Fibroblast of peridontal ligament (primary cell): ENCODE results near the gene SLC6A16.
"Not testable (repeated sequence)": the region's sequence is repeated elsewhere in the genome, so short reads cannot be mapped to it uniquely, and the experiment has no call there.

Experiments
- DNase-seq: peaks from one replicate; pipeline ENCODE4 v3.0.0-alpha.2; 2010; ENCODE audit errors: extremely low read depth

Gene SLC6A16

GRCh38 chr19:49344505-49345423 lies 19.8 kb upstream of the SLC6A16 start:
- DNase-seq = no peak

GRCh38 chr19:49343123-49343522 lies 18.1 kb upstream of the SLC6A16 start:
- DNase-seq = no peak

DNA sequence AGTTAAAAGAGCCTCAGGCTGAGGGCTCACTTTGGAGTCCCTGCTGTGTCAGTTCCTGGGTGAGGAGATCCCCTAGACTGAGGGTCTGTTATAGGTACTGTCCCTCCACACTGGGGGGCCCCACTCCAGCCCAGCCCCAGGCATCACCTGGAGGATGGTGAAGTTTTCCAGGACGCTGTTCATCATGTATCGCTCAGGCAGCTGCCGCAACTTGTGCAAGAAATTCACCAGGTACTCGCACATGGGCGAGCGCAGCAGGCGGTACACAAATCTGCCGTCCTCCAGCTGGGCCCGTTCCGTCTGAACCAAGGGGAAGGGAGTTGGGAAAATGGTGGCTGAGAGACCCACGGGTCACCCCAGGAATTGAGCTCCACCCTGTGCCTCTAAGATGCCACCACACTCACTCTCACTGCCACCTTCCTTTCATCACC lies 17.3 kb upstream of the SLC6A16 start:
- no peak for DNase-seq

DNA sequence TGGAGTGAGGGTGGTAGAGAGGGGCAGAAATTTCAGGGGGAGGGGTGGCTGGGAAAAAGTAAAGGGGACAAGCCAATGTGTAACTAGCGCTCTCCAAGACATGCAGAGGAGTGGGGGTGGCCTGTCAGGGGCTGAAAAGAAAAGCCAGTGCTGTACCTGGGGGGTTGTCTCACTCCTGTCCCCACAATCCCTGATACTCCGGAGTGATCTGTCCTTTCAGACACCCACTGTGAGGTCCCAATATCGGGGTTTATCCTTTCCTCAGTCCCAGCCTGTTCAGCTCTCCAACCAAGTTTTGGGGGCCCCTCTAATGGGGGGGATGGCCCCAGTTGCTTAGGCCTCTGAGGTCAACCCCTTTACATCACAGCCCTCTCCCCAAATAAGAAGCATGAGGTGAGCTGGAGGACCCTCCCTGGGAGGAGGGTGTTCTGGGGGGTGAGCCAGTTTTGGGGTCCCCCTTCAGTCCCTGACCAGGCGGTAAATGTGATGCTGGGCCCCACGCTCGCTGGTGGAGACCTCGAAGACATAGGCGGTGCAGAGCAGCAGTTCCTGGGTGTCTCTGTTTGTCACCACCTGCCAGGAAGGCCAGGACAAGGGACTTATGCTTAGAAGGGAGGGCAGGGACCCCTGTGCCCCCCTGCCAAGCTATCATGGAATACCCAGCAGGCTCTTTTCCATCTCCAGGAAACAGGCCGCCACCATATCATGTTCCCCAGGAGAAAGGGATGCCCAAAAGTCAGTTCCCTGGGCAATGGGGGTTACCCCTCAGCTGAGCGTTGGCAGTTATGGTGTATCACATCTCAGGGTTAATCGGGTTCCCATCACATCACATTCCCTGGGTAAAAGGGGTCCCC lies 16.1 kb upstream of the SLC6A16 start:
- no peak for DNase-seq

- no peak for DNase-seq
These were observed 15.3 kb upstream of the SLC6A16 start for GRCh38 chr19:49340069-49340864.

GRCh38 chr19:49339301-49340068 lies 14.5 kb upstream of the SLC6A16 start:
- peak; percentile 71 for DNase-seq

DNA sequence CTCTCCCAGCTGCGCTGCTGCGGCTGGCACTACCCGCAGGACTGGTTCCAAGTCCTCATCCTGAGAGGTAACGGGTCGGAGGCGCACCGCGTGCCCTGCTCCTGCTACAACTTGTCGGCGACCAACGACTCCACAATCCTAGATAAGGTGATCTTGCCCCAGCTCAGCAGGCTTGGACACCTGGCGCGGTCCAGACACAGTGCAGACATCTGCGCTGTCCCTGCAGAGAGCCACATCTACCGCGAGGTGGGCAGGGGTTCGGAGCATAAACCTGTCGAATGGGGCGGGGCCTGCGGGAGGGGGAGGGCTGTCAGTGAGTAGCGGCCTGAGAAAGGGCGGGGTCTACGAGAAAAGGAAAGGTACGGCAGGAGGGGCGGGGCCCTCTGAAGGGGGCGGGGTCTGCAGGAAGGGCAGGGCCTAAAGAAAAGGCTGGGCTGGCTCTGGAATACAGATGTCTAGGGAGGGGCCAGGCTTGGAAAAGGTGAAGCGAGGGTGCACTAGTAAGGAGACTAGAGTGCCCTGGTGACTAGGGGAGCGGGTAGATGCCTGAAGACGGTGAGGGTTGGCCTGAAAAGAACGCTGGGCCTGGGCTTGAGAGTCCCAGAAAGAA lies 13.8 kb upstream of the SLC6A16 start:
- no peak for DNase-seq

DNA sequence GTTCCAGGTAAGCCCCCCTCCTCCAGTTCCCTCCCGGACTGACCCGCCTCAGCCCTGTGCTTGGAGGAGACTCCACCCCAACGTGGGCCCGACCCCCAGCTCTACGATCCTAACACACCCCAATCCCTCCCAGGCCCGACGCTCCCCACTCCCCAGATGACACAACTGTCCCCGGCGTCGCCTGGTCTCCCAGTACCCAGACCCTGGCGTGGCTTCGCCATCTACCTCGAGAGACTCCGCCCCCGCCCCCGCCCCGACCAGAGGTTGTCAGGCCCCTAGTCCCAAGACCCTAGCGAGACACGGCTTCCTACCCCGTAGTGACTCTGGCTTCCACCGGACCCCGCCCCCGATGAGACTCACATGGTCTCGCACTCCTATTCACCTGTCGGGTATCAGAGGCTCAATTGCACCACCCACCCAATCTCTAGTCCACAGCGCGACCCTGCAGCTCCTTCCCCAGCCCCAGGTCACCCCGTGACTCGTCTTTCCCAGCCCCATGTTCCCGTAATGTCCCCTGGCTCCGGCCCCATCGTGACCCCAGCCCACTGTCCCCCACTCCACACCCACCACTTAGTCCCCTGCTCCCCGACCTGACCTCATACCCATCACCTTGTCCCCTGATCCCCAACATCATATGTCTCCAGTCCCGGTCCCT lies 13.2 kb upstream of the SLC6A16 start:
- DNase-seq = no peak

GRCh38 chr19:49337267-49338022 lies 12.5 kb upstream of the SLC6A16 start:
- no peak for DNase-seq

GRCh38 chr19:49336482-49337266 lies 11.7 kb upstream of the SLC6A16 start:
- DNase-seq = no peak

GRCh38 chr19:49335784-49336481 lies 10.9 kb upstream of the SLC6A16 start:
- DNase-seq = no peak

- DNase-seq = no peak
These were observed 10.2 kb upstream of the SLC6A16 start, which contains the start of gene CD37 for GRCh38 chr19:49335071-49335783. Gene CD37 (plus strand): TSS chr19:49335406. CDS start chr19:49335541, 135 bp downstream.

GRCh38 chr19:49333811-49334288 lies 8.9 kb upstream of the SLC6A16 start:
- DNase-seq = no peak

DNA sequence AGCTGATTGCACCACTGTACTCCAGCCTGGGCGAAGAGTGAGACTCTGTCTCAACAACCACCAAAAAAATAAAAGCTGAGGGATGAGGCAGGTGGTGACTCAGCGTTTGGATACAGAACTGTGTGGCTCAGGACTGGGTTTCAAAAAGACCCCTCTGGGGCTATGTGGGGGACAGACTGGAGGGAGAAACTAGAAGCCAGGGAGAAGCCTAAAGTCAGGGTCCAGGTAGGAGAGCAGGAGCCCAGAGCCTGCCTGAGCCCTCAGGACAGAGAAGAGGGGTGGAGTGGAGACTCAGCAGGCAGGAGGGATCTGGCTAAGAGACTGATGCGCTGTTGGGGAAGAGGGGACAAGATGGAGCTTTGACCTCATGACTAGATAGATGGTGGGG lies 8.4 kb upstream of the SLC6A16 start:
- no peak for DNase-seq

DNA sequence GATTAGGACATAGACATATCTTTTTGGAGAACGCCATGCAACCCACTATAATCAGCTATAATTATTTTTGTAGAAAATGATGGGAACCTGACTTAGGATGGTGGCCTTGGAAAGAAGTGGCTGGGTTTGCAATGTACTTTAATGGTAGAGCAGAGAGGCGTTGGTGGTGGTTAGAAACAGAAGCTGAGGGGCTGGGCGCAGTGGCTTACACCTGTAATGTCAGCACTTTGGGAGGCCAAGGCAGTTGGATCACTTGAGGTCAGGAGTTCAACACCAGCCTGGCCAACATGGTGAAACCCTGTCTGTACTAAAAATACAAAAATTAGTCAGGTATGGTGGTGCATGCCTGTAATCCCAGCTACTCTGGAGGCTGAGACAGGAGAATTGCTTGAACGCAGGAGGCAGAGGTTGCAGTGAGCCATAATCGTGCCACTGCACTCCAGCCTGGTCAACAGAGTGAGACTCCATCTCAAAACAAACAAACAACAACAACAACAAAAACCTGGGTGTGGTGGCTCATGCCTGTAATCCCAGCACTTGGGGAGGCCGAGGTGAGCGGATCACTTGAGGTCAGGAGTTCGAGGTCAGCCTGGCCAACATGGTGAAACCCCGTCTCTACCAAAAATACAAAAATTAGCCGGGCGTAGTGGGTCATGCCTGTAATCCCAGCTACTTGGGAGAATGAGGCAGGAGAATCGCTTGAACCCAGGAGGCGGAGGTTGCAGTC lies 7.9 kb upstream of the SLC6A16 start:
- DNase-seq = not testable (repeated sequence)

- DNase-seq = peak; percentile 33
These were observed 6.6 kb upstream of the SLC6A16 start for GRCh38 chr19:49331616-49332055.
